Endometrial microvascular endothelial cells (primary cell): ENCODE measurements around the gene FASN. TPM values are rescaled to one million over a fixed set of nuclear protein-coding genes. Genes with fewer than 3 reads are reported as not detected.
"Not testable (repeated sequence)": the region's sequence is repeated elsewhere in the genome, so short reads cannot be mapped to it uniquely, and the experiment has no call there.

Experiments
- in situ Hi-C: cut with HindIII; loops from 2 replicates; pipeline ENCODE4 v1.10.0; 2017; ENCODE audit warnings: low sequenced_read_pairs, low pct_unique_long_range_greater_than_20kb; ENCODE audit errors: inconsistent ontology term
- total RNA-seq: library from RNA; depleted of rRNA; stranded (reverse); fragments of >200 nt; gene quantifications from one replicate; pipeline ENCODE4 v1.2.3, GENCODE V29; 2015; ENCODE audit errors: inconsistent ontology term

Gene FASN
- 76.7 TPM for total RNA-seq

DNA sequence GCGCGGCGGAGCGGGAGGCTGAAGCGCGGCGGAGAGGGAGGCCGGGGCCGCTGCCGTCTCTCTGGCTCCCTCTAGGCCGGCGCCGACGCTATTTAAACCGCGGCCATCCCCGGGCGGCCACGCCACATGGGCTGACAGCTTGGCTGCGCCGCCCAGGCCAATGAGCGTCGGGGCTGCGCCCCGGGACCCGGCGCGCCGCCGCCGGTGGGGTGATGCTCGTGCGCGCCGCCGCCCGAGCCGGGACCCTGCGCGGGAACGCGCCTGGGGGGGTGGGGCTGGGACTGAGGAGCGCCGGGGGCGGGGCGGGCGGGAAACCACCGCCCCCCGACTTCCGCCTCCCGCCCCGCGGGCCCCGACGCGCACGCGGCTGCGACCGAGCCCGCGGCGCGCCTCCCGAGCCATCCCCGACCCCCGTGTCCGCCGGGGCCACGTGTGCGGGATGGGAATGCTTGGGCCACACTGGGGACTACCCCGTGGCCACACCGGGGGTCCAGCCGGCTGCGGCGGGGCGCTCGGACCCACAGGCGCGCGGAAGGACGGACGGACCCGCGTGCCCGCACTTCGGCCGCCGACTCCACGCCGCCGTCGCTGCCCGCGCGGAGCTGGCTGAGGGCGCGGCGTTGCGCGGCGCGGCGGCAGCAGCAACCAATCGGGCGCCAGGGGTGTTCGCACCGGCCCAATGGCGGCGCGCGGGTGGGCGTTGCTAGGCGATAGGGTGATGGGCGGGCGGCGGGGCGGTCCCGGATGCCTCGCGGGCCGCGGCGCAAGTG, at the start of gene FASN:
TSS of gene FASN (minus strand) at position 68 of the 770 bp plus-strand sequence. CDS start 1,791 bp downstream, outside the sequence.
- in situ Hi-C loops: no loop called here

- in situ Hi-C loops: no loop called here
These were observed 48.9 kb upstream of the FASN start for GRCh38 chr17:82146663-82147654.

GRCh38 chr17:82145550-82146155, 47.6 kb upstream of the FASN start:
- in situ Hi-C loops: no loop called here

DNA sequence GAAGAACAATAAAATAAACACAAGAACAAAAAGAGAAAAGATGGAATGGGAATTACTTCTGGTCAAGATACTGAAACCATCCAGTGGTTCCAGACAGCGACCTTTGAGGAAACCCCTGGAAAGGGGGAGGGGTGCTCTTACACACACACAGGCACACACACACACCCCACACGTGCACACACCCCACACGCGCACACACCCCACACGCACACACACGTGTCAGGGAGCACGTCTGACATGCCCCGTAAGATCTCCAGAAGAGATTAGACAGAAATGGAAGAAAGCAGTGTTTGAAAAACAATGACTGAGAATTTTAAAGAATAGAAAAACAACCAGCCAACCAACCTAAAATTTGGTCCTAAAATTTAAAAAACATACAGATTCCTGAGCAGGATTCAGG, 45.3 kb upstream of the FASN start:
- in situ Hi-C loops: no loop called here

GRCh38 chr17:82139961-82140360, 41.9 kb upstream of the FASN start:
- in situ Hi-C loops: not testable (repeated sequence)

- in situ Hi-C loops: no loop called here
These were observed 40.5 kb upstream of the FASN start for GRCh38 chr17:82138511-82138992.

GRCh38 chr17:82134101-82134500, 36.1 kb upstream of the FASN start:
- in situ Hi-C loops: no loop called here

- in situ Hi-C loops: not testable (repeated sequence)
These were observed 35.3 kb upstream of the FASN start for GRCh38 chr17:82133166-82133953.

- in situ Hi-C loops: no loop called here
These were observed 31.1 kb upstream of the FASN start for GRCh38 chr17:82129095-82129494.

- in situ Hi-C loops: no loop called here
These were observed 30.3 kb upstream of the FASN start for GRCh38 chr17:82128287-82128686.

DNA sequence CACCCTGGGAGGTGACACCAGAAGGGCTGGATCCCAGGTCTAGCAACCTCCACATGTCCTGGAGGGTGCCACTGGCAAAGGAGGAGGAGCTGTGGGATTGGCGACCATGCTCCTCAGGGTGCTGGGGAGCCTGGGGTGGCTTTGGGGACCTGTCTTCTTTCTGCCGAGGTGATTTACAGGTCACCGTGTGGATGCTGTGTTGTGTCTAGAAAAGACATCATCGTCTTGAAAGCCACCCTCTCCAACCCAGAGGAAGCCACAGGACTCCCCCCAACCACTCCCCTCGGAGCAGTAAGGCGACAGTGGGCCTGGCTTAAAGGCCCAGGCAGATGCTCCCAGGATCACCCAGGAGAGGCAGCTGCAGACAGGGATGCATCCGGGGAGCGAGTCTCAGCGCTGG, 29.7 kb upstream of the FASN start:
- in situ Hi-C loops: no loop called here

GRCh38 chr17:82127315-82127595, 29.2 kb upstream of the FASN start:
- in situ Hi-C loops: no loop called here

DNA sequence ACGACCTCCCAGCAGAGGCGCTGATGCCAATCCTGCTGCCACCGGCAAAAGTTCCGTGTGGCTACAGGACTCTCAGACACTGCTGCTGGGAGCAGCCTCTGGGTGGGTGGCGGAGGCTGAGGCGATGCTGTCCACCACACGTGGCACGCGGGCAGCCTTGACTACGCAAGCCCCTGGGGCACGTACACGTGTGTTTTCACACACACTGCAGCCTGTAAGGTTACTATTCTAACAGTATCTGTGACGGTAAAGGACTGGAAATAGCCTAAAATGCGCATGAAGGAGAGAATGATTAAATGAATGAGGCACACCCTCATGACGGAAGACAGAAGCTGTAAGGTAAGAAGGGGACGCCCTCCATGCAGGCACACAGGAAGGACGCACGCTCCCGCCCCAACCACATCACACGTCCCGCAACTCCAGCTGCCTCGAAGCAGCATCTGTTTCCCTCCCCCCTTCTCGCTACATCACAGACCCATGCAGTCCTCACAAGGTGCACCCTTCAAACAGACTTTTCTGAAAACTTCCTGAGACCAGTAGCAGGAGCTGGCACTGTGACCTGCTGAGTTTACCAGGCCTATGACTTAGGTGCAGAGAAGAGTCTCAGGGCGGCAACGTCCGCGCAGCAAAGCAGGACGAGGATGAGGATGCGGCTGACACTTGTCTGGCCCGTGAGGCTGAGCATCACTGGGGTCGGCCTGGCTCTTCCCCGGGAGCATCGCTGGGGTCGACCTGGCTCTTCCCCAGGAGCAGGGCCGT, 28.7 kb upstream of the FASN start:
- in situ Hi-C loops: no loop called here

DNA sequence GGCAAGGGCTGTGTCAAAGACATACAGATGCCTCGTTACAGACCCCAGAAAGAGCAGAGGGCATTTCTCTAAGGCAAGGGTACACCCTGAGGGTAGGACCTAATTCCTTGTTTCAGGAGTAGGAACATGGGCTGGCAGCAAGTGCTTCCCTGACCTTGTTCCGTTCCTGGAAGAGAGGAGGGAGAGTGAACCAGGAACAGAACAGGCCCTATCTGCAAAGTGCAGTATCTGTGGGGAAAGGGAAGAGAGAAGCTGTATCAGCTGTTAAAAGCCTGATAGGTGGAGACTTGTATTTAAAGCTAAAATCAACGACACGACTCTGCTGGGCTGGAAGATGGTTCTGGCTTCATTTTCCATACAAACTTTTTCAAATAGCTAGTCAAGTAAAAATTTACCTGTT, 26.1 kb upstream of the FASN start:
- in situ Hi-C loops: no loop called here

DNA sequence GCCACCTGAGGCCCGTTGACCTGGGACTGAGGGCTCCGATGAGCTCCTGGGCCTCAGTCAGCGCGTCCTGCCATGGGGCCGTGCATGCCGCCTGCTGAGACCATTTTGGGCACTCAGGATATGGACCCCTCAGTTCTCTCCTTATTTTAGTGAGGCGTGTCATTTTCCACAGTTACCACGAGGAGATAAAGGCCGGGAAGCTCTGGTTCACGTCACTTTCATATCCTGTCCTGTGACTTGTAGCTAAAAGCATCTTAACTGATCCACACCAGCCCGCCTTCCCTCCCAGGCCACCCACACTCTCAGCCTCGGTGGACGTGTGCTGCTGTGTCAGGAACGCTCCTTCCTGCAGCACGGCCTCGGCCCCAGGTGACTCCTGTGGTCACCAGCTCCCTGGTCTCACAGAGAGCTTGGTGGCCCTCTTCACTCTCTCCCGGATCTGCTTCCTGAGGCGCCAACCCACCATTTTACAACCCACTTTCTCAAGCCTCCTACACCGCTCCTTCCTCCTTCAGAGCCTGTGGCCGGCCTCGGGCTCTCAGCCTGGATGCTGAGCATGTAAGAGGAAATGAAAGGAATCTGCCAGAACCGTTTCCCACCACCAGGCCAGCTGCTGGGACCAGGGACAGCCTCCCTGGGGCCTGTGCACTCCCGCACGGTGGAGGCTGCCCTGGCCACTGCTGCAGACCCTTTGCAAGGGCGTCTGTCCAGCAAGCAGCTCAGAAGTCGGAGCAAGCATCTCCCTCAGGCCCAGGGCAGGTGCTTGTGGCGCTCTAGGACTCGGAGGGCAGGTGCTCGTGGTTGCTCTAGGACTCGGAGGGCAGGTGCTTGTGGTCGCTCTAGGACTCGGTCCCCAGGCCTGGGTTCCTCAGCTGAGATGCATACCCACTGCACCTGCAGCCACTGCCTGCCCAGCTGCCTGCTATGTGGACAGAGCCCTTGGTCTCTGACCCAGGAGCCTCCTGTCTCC, 23.9 kb upstream of the FASN start:
- in situ Hi-C loops: no loop called here

GRCh38 chr17:82121246-82121645, 23.2 kb upstream of the FASN start:
- in situ Hi-C loops: no loop called here

- in situ Hi-C loops: no loop called here
These were observed 22.1 kb upstream of the FASN start for GRCh38 chr17:82120148-82120547.
